Stimulated activated CD4-positive, alpha-beta T cell treated with anti-CD3 and anti-CD28 coated beads, Interleukin-12 subunit alpha, Interleukin-12 subunit beta, amount 100 ng/mL, for 24 hours (primary cell): ENCODE data around the gene CD14.
"Not testable (repeated sequence)": the region's sequence is repeated elsewhere in the genome, so short reads cannot be mapped to it uniquely, and the experiment has no call there.

ENCODE experiments used
- DNase-seq, 2 experiments: peaks; one replicate each; pipeline ENCODE4 v3.0.0-alpha.2; 2020; ENCODE audit warnings: low read depth in 2 of 2

CD14 gene

DNA sequence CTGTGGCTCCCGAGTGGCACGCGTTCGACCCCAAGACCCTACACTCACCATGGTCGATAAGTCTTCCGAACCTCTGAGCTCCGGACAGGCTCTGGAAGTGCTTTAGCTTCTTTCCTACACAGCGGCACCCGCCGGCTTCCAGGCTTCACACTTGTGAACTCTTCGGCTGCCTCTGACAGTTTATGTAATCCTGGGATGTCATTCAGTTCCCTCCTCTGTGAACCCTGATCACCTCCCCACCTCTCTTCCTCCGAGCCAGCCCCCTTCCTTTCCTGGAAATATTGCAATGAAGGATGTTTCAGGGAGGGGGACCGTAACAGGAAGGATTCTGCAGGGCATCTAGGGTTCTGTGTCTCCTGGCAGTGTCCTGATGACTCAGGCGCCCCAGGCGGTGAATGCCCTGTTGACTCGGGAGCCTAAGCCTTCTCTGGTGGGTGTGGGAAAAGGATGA is at the start of gene CD14:
CD14 (minus strand) TSS at position 155 of the 451 bp plus-strand sequence; CDS start at position 51, 104 bp downstream.
- no peak for DNase-seq

DNA sequence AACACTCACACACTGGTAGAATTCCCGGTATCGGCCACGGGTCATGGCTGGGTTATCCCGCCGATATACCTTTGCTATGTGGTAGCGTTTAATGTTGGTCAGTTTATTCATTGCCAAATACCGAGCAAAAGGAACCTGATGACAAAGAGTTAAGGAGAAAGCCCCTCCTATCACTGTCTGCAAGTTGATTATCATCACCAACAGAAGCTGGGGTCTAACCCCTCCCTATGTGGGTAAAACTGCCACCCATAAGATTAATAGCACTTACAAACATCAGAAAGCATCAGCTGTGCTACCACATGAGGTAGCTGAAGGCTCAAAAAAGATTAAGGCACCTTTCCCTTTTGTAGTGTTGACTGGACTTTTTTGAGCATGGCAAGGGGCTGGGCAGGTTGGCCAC is 46.0 kb upstream of the CD14 start:
- DNase-seq = no peak

DNA sequence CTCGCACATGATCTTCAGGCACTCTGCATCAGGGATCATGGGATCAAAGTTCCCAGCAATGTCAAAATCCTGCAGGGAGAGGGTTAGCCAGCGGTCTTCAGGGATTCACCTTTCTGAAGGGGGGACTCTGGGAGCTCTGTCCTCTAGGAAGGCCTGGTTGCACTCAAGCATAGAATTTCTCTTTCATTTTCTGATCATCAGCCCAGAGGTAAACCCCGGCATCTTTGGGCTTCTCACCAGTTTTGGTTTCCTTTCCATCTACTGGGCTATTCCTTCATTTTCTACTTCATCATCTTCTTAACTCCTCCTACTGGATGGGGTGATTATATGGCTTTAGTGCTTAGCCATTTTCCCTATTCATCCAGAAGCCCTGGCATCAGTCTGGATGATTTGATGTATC is 45.0 kb upstream of the CD14 start:
- no peak for DNase-seq

DNA sequence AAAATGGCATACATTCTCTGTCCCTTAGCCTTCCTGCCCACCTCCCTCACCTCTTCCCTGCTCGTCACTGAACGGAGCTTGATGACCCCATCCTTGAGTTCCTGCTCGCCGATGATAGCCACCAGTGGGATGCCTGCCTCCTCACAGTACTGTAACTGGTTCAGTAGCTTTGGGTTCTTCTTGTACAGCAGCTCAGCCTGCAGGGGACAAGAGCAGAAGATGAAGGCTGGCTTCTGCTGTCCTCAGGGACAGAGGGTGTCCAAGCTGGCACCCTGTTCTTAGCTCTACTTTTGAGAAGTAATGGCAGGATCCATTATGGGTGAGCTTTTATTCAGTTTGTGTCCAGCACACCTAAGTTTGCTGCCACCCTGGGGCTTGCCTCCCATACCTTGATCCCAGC is 41.7 kb upstream of the CD14 start:
- DNase-seq = no peak

DNA sequence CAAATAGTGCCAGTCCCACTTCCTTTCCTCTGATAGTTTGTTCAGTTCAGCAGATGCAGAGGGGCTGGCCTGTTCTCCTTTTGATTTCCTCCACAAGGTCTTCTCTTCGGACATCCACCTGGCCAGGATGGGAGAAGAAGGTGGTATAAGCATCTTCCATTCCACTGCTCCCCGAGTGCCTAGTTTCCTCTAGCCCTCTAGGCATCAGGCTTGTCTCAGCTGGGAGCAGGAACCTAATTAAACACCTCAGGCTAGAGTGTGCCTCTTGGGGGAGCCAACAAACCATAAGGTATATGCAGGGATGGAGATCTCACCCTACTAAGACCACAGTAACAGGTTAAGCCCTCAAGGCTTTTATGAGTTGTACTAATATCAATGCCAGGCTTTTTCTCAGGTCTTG is 41.2 kb upstream of the CD14 start:
- DNase-seq = no peak

DNA sequence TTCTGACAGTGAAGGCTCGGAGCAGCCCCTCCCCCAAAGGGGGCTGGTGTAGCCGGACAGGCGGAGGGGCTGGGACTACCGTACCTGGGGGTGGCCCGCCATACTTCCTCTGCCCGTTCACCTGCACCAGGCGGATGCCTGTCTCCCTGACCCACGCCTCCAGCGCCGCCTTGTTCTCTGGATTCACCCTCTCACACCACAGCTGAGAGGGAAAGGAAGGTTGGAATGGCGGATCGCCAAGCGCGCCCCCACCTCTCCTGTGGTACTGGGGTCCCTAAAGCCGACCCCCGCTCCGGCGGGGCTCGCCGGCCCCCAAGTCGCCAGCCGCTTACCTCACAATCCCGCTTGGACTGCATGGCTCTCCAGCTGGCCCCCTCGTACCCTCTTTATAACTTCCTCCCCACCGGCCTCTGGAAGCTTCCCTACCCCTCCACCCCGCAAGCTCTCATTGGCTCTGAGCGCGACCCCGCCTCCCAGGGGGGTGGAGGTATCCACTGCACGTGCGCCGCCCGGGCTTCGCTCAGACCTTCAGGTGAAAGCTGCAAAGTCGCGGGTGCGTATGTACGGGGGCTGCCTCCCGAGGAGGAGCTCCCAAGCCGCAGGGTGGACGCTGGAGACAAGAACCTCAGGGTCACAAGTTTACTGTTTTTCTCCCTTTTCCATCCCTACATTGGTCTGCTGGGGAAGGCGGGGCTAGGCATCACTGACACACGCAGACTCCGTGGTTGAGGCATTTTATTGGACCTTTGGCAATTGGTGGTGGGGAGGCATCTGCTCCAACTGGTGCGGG is 40.4 kb upstream of the CD14 start, which contains the start of gene DND1:
DND1 (minus strand) TSS at position 390 of the 790 bp plus-strand sequence; CDS start at position 356, 34 bp downstream.
- DNase-seq = no peak

DNA sequence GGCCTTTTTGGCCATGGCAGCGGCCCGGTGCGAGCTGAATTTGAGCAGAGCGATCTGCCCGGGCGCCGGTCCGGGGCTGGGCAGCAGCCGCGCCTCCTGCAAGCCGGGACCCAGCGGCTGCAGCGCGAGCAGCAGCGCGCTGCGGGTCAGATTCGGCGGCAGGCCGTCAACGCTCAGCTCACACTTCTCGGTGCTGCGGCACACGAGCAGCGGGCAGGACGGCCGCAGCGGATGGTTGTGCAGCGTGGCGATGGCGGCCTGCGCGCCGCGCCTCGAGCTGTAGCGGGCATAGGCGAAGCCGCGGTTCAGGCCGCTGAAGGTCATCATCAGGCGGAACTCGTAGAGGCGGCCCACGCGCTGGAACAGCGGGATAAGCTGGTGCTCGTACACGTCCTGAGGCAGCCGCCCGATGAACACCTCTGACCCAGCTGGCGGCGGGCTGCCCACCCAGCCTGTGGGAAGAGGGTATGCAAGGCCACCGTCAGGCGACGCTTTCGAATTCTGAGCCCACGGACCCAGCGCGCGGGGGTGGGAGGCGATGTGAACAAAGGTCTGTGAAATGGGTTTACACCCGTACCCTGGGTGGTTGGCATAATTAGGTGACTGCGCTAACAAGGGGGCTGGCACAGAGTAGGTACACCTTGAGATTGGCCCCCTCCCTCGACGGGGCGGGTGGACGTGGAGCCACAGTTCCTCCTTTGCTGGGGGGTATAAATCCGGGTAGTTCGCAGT is 39.6 kb upstream of the CD14 start:
- DNase-seq = no peak

DNA sequence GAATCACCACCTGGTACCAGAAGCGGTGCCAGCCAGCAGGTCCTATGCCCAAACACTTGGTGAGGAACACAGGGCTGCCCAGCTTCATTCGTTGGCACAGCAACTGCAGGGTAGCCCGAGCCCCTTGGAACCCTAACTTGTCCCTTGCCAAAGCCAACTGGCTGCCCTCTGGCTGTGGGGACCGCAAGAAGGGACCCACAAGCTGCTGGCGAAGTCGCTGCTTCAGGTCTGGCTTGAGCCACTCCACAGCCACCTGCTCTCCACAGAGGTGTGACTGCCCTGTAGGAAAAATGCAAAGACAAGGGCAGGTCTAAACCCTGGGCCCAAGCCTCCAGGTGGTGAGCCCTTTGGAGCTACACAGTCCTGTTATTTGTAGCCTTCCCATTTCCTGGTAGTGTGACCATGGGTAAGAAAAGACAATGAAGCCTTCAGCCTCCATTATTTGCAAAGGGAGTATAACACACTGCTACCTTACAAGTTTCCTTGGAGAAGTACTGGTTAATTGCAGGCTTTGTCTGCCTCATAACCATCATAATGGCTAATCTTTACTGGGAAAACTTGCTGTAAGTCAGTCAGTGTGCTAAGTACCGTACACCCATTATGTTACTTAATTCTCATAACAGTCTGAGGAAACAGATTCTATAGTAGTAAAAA is 38.6 kb upstream of the CD14 start:
- no peak for DNase-seq

DNA sequence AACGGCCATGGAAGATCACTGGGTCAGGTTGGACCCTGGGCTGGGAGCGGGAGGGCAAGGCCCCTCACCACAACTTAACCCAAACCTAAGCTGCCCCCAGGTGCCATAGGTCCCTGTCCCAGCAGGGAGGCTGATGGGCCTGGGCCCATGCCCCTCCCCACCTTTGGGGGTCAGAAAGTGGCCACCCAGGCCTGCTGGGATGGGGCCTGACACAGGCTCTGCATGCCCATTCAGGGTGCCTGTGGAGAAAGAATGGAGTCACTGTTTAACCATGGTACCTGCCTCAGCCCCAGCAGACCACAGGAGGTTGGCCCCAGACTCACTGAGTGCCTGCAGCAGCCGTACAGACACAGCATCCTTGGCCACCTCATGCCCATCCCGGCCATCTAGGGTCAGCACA is 38.1 kb upstream of the CD14 start:
- not testable (repeated sequence) for DNase-seq

DNA sequence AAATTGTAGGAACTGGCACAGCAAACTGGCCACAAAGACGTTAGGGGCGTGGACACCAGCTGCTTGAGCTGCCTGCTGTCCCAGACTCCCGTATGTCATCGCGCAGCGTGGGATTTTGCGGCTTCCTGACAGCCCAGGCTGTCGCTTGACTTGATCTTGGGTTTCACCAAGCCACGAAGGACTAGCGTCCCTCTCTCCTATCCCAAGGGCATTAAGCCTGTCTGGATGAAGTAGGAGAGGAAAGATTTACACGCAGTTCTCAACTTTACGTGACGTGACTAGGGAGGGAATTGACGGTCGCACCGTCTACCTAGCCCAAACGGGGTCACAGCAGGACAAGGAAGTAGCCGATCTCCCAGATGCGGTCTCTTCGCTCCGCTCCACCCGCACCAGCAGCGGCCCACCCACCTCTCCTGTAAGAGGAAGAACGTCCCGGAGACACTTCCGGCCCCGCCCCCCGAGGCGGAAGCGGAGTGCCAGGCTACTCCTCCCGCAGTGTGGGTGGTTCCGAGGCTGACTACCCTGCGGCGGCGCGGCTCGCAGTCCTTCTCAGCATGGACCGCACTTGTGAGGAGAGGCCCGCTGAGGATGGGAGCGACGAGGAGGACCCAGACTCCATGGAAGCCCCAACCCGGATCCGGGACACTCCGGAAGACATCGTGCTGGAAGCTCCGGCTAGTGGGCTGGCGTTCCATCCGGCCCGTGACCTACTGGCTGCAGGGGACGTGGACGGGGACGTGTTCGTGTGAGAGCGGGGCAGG is 31.6 kb upstream of the CD14 start, which contains the start of gene WDR55:
WDR55 (plus strand) TSS at position 546 of the 761 bp plus-strand sequence; CDS start at position 555, 9 bp downstream.
- peak; percentile 90 to 96 for DNase-seq

DNA sequence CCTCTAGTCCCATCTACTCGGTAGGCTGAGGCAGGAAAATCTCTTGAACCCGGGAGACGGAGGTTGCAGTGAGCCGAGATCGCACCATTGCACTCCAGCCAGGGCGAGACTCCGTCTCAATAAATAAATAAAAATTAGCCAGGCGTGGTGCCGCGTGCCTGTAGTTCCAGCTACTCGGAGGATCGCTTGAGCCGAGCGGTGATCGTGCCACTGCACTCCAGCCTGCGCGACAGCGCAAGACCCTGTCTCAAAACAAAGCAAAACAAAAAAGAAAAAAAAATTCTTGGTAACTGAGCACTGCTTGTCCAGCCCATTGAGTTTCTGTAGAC is 31.0 kb upstream of the CD14 start:
- DNase-seq = no peak

DNA sequence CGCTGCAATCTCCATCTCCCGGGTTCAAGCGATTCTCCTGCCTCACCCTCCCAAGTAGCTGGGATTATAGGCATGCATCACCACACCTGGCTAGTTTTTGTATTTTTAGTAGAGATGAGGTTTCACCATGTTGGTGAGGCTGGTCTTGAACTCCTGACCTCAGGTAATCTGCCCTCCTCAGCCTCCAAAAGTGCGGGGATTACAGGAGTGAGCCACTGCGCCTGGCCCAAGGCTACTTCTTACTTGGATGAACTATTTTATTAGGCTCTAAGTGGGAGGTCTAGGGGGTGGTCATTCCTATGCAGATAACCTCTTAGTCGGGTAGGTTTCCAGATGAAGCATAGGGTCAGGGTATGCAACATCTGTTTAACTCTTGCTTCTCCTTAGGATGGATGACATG is 27.4 kb upstream of the CD14 start:
- DNase-seq = not testable (repeated sequence)

DNA sequence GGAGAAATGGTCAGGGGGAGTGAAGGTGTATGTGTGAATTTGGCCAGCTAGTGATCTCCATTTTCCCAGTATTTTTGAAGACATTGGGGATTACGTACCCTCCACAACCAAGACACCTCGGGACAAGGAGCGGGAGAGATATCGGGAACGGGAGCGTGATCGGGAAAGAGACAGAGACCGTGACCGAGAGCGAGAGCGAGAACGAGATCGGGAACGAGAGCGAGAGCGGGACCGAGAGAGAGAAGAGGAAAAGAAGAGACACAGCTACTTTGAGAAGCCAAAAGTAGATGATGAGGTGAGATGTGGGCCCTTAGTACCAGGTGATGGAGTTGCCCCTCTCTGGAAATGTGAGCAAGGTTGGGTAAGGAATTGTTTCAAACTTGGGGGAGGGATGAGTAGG is 25.9 kb upstream of the CD14 start:
- no peak for DNase-seq

DNA sequence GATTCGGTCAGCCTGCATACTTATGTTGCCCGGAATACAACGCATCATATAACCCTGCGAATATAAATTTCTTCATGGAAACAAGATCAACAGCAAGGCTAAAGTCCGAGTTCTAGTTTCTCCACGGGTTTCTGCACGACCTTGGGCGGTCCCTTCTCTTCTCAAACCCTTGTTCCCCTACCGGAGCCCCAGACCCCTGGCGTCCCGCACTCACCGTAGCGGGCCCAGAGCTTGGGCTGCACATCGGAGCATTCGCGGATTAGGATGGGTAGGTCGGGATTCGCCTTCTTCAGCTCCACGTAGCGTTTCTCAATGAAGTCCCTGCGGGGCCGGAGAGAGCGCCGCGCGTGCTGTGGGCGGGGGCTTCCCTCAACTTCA is 14.1 kb upstream of the CD14 start:
- DNase-seq = no peak

DNA sequence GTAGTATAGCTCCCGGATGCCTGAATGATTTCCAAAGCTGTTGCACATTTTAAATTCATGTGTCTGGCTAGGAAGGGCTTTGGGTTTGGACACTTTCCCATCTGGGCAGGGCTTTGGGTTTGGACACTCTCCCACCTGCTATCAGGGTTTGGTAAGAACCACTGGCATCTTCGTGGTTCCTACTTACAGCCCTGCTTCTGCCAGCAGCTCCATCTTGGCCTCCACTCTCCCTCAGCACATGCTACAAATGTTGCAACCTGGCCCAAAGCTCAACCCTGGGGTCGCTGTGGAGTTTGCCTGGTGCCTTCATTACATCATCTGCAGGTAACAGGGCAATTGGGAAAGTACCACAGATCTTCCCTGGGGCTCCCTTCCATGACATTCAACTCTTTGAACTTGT is 9.7 kb upstream of the CD14 start:
- DNase-seq = no peak

DNA sequence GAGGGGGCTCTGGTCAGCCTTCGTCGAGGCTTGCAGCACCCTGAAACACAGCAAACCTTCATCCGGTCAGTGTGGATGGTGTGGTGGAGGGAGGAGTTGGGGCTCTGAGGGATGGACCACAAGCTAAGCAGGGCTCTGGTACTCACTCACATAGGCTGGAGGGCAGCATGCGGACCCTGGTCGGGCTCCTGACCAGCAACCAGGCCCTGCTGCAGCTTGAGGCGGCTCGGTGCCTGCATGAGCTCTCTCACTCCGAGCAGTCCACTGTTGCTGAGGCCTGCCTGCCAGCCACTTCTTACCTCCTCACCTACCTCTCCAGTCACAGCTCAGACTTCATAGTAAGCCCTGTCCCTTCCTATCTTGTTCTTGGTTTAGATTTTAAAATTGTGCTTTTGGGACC is 8.7 kb upstream of the CD14 start:
- no peak for DNase-seq

DNA sequence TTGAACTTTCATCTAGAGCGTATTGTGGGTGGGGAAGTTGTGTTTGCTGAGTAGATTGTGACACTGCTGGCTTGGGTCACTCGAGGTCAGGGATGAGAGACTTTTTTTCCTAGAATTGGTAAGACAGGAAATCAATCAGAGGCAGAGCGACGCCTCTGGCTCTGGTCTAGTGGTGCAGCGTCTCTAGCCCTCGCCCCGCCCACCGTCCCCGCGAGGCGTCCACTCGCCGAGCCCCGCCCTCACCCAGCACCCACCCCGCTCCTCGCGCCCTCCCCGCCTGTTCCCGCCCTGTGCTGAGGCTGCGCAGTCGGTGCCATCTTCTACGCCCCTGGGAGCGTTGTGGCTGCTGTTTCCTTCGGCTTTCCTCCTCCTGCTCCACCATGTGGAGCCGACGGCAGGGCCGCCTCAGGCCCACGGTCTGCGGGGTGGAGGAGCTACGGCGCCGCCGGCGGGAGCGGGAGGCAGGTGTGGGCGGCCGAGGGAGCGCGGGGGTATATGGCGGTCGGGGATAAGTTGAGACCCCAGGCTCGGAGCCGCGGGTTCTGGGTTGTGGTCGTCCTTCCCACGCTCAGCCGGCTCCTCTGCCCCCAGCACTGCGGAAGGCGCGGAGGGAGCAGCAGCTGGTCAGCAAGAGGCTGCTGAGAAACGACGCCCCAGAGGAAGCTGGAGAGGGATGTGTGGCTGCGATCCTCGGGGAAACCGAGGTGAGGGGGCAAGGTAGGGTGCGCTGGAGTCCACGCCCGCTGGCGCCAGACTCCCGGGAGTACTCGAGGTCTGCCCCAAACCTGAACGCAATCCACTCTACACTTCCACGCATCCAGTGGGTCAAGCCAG is 6.4 kb upstream of the CD14 start, which contains the start of gene TMCO6:
TMCO6 (plus strand) TSS at position 304 of the 834 bp plus-strand sequence; CDS start at position 381, 77 bp downstream.
- peak; percentile 91 to 98 for DNase-seq

DNA sequence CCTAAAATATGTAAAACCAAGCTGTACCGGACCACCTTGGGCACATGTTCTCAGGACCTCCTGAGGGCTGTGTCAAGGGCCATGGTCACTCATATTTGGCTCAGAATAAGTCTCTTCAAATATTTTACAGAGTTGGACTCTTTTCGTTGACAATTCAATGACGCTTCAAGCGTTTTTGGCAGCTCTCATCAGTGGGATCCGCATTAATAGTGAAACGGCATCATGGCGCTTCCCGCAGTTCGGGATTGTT is 5.8 kb upstream of the CD14 start:
- not testable (repeated sequence) for DNase-seq

DNA sequence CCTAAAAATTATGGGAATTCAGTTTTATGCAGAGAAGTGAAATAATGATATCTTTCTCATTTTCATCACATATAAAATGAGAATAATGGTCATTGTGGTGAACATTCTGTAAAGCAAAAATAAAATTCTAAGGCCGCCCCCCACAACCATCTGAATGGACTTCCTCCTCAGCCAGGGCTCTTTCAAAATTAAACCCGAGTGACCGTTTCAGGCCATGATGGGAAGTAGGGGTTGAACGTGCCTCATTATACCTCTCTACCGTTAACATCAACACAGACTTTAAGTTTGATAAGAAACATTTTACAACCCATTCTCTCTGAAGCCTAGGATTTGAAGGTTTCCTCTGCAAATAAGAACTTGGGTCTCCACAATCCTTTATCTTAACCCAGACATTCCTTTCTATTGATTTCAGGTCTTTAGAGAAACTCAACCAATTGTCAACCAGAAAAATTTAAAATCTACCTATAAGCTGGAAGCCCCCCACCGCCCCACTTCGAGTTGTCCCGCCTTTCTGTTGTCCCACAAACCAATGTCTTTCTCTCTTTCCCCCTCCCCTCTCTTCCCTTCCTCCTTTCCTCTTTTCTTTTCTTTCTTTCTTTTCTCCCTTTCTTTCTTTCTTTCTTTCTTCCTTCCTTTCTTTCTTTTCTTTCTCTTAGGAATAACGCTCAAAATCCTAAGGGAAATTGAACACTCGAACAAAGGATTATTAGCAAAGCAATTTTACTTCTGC is 4.6 kb upstream of the CD14 start:
- no peak for DNase-seq
